K562 (cell line): ENCODE data around the gene CRYZL1. TPM values are rescaled to one million over a fixed set of nuclear protein-coding genes. Genes with fewer than 3 reads are reported as not detected.

Source experiments
- ATAC-seq: fragments of 200-7000 bp; cut with Tn5 transposase; 3 replicates; pipeline ENCODE4 v1.9.1; 2020; ENCODE audit warnings: moderate library complexity
- BruUV-seq: library from RNA; stranded (reverse); fragments of 400-500 nt; replicated peaks from 2 replicates; lab custom pipeline; 2021; lab: Mats Ljungman, UMichigan
- CTCF ChIA-PET: fragments of 300-600 bp; formaldehyde crosslinking; extraction: SDS; loops from one replicate; lab custom pipeline; 2021; ENCODE audit warnings: low intra/inter-chr PET ratio; lab: Yijun Ruan, JAX
- POLR2A ChIA-PET: fragments of 300-600, 350-650 bp; sonication (Branson Sonifier 250); formaldehyde crosslinking; extraction: SDS; loops from one replicate; lab custom pipeline; 2021; ENCODE audit warnings: antibody characterized with exemption, inconsistent platforms; lab: Yijun Ruan, JAX
- DNase-seq, 4 experiments: peaks; one replicate each; pipeline versions ENCODE4 v3.0.0 to v3.0.0-alpha.2; 2011 to 2018; ENCODE audit warnings: low spot score in 3 of 4, mixed read lengths in 3 of 4; ENCODE audit errors: extremely low read depth in 1 of 4
- FAIRE-seq: peaks from 2 replicates; lab custom pipeline; 2011; peaks lifted over from hg19 to GRCh38; lab: Jason Lieb, UNC
- H2AFZ ChIP-seq: 2 replicates; pipeline ENCODE4 v1.6.0; 2011; ENCODE audit warnings: low read depth, low read length, control low read depth, inconsistent platforms
- H3K27ac ChIP-seq: fragments of 200-600 bp; 3 replicates; pipeline ENCODE4 v1.8.0; 2011; ENCODE audit warnings: low read depth, mild to moderate bottlenecking, control low read depth, inconsistent platforms, low read length, moderate library complexity, mixed read lengths; ENCODE audit errors: extremely low read depth
- H3K27me3 ChIP-seq, 2 experiments: fragments of 300-600 bp in 1 of 2; 2 replicates in 1 of 2; 3 replicates in 1 of 2; pipeline versions ENCODE4 v1.6.0 to v1.8.0; 2011; ENCODE audit warnings: inconsistent platforms in 2 of 2, low read length in 2 of 2, mild to moderate bottlenecking in 1 of 2, mixed read lengths in 1 of 2, moderate library complexity in 1 of 2; ENCODE audit not compliant: control insufficient read depth in 2 of 2, insufficient read depth in 2 of 2
- H3K36me3 ChIP-seq: fragments of 300-600 bp; 3 replicates; pipeline ENCODE4 v1.8.0; 2011; ENCODE audit warnings: mild to moderate bottlenecking, low read length, inconsistent platforms; ENCODE audit not compliant: control insufficient read depth, insufficient read depth
- H3K4me1 ChIP-seq, 2 experiments: fragments of 200-600 bp in 1 of 2; replicated peaks in 1 of 2; 2 replicates in 1 of 2; 3 replicates in 1 of 2; pipeline versions ENCODE4 v1.5.1 to v1.8.0; 2011; ENCODE audit warnings: inconsistent platforms in 2 of 2, low read length in 2 of 2, mild to moderate bottlenecking in 1 of 2, mixed read lengths in 1 of 2, moderate library complexity in 1 of 2; ENCODE audit not compliant: control insufficient read depth in 2 of 2, insufficient read depth in 2 of 2
- H3K4me2 ChIP-seq: 2 replicates; pipeline ENCODE4 v1.6.1; 2011; ENCODE audit warnings: low read length, control low read depth, inconsistent platforms, mixed read lengths; ENCODE audit not compliant: insufficient read depth
- H3K4me3 ChIP-seq: fragments of 200-600 bp; sonication (generic), shearing (Covaris generic); 2 replicates; pipeline ENCODE4 v1.5.1; 2016; ENCODE audit warnings: control low read depth, inconsistent platforms
- H3K79me2 ChIP-seq: fragments of 200-600 bp; 3 replicates; pipeline ENCODE4 v1.8.0; 2011; ENCODE audit warnings: low read length, inconsistent platforms; ENCODE audit not compliant: control insufficient read depth, insufficient read depth
- H3K9ac ChIP-seq, 2 experiments: 2 replicates each; pipeline versions ENCODE4 v1.6.0 to v1.6.1; 2011; ENCODE audit warnings: low read depth in 2 of 2, low read length in 2 of 2, control low read depth in 1 of 2, inconsistent platforms in 1 of 2, mild to moderate bottlenecking in 1 of 2, mixed read lengths in 1 of 2; ENCODE audit not compliant: insufficient read depth in 1 of 2
- H3K9me1 ChIP-seq: one replicate; pipeline ENCODE4 v1.6.0; 2011; ENCODE audit warnings: inconsistent platforms, mild to moderate bottlenecking, low read length, moderate library complexity; ENCODE audit not compliant: control insufficient read depth, insufficient read depth
- H3K9me3 ChIP-seq: replicated peaks from 2 replicates; pipeline ENCODE4 v1.5.1; 2011; ENCODE audit warnings: low read depth, low read length, inconsistent platforms; ENCODE audit not compliant: control insufficient read depth, insufficient read depth
- H4K20me1 ChIP-seq: replicated peaks from 2 replicates; pipeline ENCODE4 v1.6.1; 2011; ENCODE audit warnings: low read length, inconsistent platforms, mixed read lengths; ENCODE audit not compliant: control insufficient read depth, insufficient read depth
- BHLHE40 ChIP-seq: IDR thresholded peaks from 2 replicates; pipeline ENCODE4 v1.6.1; 2011; ENCODE audit warnings: low read length, improper control_type of control experiment
- FOXA3 ChIP-seq, 2 experiments: fragments of 450-650 bp in 1 of 2; sonication (generic) in 1 of 2; formaldehyde crosslinking; IDR thresholded peaks in 1 of 2; conservative IDR thresholded peaks in 1 of 2; 2 replicates each; pipeline versions ENCODE4 v1.4.0 to v1.8.0; 2020 to 2022; ENCODE audit warnings: mild to moderate bottlenecking in 2 of 2, missing genetic modification reagents in 1 of 2
- FOXK1 ChIP-seq: sonication (generic); formaldehyde crosslinking; IDR thresholded peaks from 2 replicates; pipeline ENCODE4 v1.8.0; 2022; ENCODE audit warnings: missing genetic modification reagents, mild to moderate bottlenecking, borderline replicate concordance
- MYNN ChIP-seq, 2 experiments: sonication (generic); formaldehyde crosslinking in 1 of 2; IDR thresholded peaks; 2 replicates each; pipeline versions ENCODE4 v1.5.0 to v1.6.1; 2016 to 2020; ENCODE audit warnings: antibody characterized with exemption in 1 of 2, missing genetic modification reagents in 1 of 2
- POLR2B ChIP-seq: fragments of 450-650 bp; IDR thresholded peaks from 2 replicates; pipeline ENCODE4 v1.6.1; 2018; ENCODE audit warnings: low read depth; ENCODE audit not compliant: partially characterized antibody
- POLR2G ChIP-seq: fragments of 200-400 bp; formaldehyde crosslinking; IDR thresholded peaks from 2 replicates; pipeline ENCODE4 v1.6.1; 2017; ENCODE audit warnings: low read depth, mild to moderate bottlenecking, antibody characterized with exemption, low read length, moderate library complexity
- SP1 ChIP-seq: sonication (generic); formaldehyde crosslinking; IDR thresholded peaks from 2 replicates; pipeline ENCODE4 v1.8.1; 2022; ENCODE audit warnings: mild to moderate bottlenecking, missing genetic modification reagents
- WGBS: fragments of 100-300 bp; shearing (Covaris generic); methylation state at CpG from one replicate; pipeline ENCODE4 v1.1.6; 2016; ENCODE audit warnings: low coverage, mixed read lengths; ENCODE audit not compliant: insufficient coverage; ENCODE audit errors: missing lambda C conversion rate; 5-methylcytosine and 5-hydroxymethylcytosine counted together
- in situ Hi-C: fragments of 300-500 bp; cut with MboI; formaldehyde crosslinking; loops from 4 replicates; pipeline ENCODE4 v1.15.0; 2018; ENCODE audit warnings: inconsistent platforms, mixed read lengths
- intact Hi-C: fragments of 100-400 bp; cut with micrococcal nuclease; formaldehyde crosslinking; loops from 2 replicates; pipeline ENCODE4 v1.14.2; 2022
- polyA plus RNA-seq, 8 experiments: library from polyadenylated mRNA; depleted of rRNA in 4 of 8; stranded (reverse) in 5 of 8; unstranded in 3 of 8; fragments of >200 nt; fragmentation: Nextera tagmentation in 2 of 8; fragmentation: Illumina TruSeq in 1 of 8; extraction: Ambion mirVana in 2 of 8; extraction: Trizol in 1 of 8; gene quantifications; 2 replicates each; pipeline versions ENCODE4 v1.2.1 to v1.2.3, GENCODE V29; 2011 to 2014; ENCODE audit warnings: inconsistent platforms in 1 of 8, missing spikeins in 1 of 8
- total RNA-seq, 7 experiments: library from RNA; depleted of rRNA in 6 of 7; stranded (reverse); fragments of >200 nt in 6 of 7; fragmentation: Illumina TruSeq in 2 of 7; extraction: Trizol in 2 of 7; gene quantifications; 2 replicates each; pipeline versions ENCODE4 v1.2.1 to v1.2.3, GENCODE V29; 2011 to 2021; ENCODE audit warnings: low replicate concordance in 1 of 7
- TF ChIP-seq, protein P1 (sequence below): sonication (generic); formaldehyde crosslinking; IDR thresholded peaks from 2 replicates; pipeline ENCODE4 v1.8.0; 2023; ENCODE audit warnings: mild to moderate bottlenecking, missing genetic modification reagents
- TF ChIP-seq, protein P2 (sequence below), 3 experiments: fragments of 200-800 bp in 1 of 3; sonication (Bioruptor generic) in 1 of 3; sonication (generic) in 1 of 3; formaldehyde crosslinking in 1 of 3; IDR thresholded peaks; 2 replicates each; pipeline versions ENCODE4 v1.6.1 to v1.8.0; 2016 to 2022; ENCODE audit warnings: mild to moderate bottlenecking in 2 of 3, missing compliant biosample characterization in 2 of 3, missing genetic modification characterization in 2 of 3, missing genetic modification reagents in 1 of 3

The CRYZL1 gene
- total and polyA plus RNA-seq, 9 of the 15 experiments (the other 6 are each of a cell fraction or from before 2014, with no cell fraction given): 19.9 to 98.2 (median 39.2) TPM

DNA sequence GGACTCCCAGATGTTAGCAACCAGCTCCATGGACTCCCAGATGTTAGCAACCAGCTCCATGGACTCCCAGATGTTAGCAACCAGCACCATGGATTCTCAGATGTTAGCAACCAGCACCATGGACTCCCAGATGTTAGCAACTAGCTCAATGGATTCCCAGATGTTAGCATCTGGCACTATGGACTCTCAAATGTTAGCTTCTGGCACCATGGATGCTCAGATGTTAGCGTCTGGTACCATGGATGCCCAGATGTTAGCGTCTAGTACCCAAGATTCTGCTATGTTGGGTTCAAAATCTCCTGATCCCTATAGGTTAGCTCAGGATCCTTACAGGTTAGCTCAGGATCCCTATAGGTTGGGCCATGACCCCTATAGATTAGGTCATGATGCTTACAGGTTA, 89.9 kb downstream of the CRYZL1 start:
- CTCF ChIA-PET: no interaction called here
- Histone ChIP-seq H3K9me3 (peaks cover 31% of the 10 kb centered on the region), H3K27ac (no peak overlapping the region), H3K4me2 (no peak overlapping the region)
- intact Hi-C loops: no loop called here
- 92% methylated on average over 2 of the region's 2 CpGs for WGBS
- TF ChIP-seq FOXA3 (CRISPR knock-in tag; conservative IDR thresholded peaks at IDR 0.05 in 1 of 2, IDR thresholded peaks at IDR 0.05 in 1 of 2): no peak
- TF ChIP-seq, protein P1, sequence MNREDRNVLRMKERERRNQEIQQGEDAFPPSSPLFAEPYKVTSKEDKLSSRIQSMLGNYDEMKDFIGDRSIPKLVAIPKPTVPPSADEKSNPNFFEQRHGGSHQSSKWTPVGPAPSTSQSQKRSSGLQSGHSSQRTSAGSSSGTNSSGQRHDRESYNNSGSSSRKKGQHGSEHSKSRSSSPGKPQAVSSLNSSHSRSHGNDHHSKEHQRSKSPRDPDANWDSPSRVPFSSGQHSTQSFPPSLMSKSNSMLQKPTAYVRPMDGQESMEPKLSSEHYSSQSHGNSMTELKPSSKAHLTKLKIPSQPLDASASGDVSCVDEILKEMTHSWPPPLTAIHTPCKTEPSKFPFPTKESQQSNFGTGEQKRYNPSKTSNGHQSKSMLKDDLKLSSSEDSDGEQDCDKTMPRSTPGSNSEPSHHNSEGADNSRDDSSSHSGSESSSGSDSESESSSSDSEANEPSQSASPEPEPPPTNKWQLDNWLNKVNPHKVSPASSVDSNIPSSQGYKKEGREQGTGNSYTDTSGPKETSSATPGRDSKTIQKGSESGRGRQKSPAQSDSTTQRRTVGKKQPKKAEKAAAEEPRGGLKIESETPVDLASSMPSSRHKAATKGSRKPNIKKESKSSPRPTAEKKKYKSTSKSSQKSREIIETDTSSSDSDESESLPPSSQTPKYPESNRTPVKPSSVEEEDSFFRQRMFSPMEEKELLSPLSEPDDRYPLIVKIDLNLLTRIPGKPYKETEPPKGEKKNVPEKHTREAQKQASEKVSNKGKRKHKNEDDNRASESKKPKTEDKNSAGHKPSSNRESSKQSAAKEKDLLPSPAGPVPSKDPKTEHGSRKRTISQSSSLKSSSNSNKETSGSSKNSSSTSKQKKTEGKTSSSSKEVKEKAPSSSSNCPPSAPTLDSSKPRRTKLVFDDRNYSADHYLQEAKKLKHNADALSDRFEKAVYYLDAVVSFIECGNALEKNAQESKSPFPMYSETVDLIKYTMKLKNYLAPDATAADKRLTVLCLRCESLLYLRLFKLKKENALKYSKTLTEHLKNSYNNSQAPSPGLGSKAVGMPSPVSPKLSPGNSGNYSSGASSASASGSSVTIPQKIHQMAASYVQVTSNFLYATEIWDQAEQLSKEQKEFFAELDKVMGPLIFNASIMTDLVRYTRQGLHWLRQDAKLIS (CRISPR knock-in tag): no peak
- TF ChIP-seq, protein P2, sequence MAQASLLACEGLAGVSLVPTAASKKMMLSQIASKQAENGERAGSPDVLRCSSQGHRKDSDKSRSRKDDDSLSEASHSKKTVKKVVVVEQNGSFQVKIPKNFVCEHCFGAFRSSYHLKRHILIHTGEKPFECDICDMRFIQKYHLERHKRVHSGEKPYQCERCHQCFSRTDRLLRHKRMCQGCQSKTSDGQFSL (CRISPR knock-in tag; IDR thresholded peaks at IDR 0.05): no peak
- TF ChIP-seq, protein P2 (tag; IDR thresholded peaks at IDR 0.05): no peak
- no peak for TF ChIP-seq BHLHE40
- peak; percentile 8 for TF ChIP-seq POLR2B
- 0 out of 2 replicates have a peak, but pooled peaks have one; percentile 69 for TF ChIP-seq FOXK1 (CRISPR knock-in tag)
- peak; percentile 24; the same call in 1 of the 2 replicates for TF ChIP-seq POLR2G
- TF ChIP-seq SP1: 0 out of 2 replicates have a peak, but pooled peaks have one; percentile 46
- TF ChIP-seq MYNN (IDR thresholded peaks at IDR 0.05): peak; percentile 21; the same call in 1 of the 2 replicates
- no peak for TF ChIP-seq MYNN (CRISPR knock-in tag; IDR thresholded peaks at IDR 0.05)
- TF ChIP-seq, all 486 proteins: peak for 5
- in situ Hi-C loops: no loop called here
- H3K36me3 ChIP-seq: peaks cover 97% of the 10 kb centered on the region
- no peak overlapping the region for H3K9ac ChIP-seq
- BruUV-seq: no TSS peak
- no peak overlapping the region for H2AFZ ChIP-seq
- H3K9me1 ChIP-seq: no peaks in the 10 kb centered on the region
- no peak overlapping the region for H3K4me3 ChIP-seq
- no peaks in the 10 kb centered on the region for H3K27me3 ChIP-seq
- H3K79me2 ChIP-seq: peaks cover 97% of the 10 kb centered on the region
- FAIRE-seq: no peak
- 0 out of 2 replicates have a peak, but pooled peaks cover 4% of the 10 kb centered on the region for H4K20me1 ChIP-seq
- peaks cover 0 to 9% of the 10 kb centered on the region in 2 experiments; a peak in 1 of 5 replicates for H3K4me1 ChIP-seq
- no peak for DNase-seq
- POLR2A ChIA-PET: interaction anchor here (1.1 to 10.6 kb wide), 8 partner anchors 8 to 320 kb away, joined by 3 to 130 read pairs (median 4); partner anchors contain the start of genes DNAJC28, GART, SON and TMEM50B
- no peak for ATAC-seq
